K562 (cell line): ENCODE results near the gene TOMM70. TPM values are rescaled to one million over a fixed set of nuclear protein-coding genes. Genes with fewer than 3 reads are reported as not detected.
A peak's percentile ranks its signal among the peaks of the same experiment; 100 is the strongest.

ENCODE experiments used
- ATAC-seq: fragments of 200-7000 bp; cut with Tn5 transposase; 3 replicates; pipeline ENCODE4 v1.9.1; 2020; ENCODE audit warnings: moderate library complexity
- Bru-seq: library from RNA; stranded (reverse); fragments of 400-500 nt; gene quantifications from one replicate; lab custom pipeline; 2021; lab: Mats Ljungman, UMichigan
- BruChase-seq, 2 experiments: library from RNA; stranded (reverse); fragments of 400-500 nt; gene quantifications; one replicate each; lab custom pipeline; 2021; lab: Mats Ljungman, UMichigan
- BruUV-seq: library from RNA; stranded (reverse); fragments of 400-500 nt; replicated peaks from 2 replicates; lab custom pipeline; 2021; lab: Mats Ljungman, UMichigan
- CTCF ChIA-PET: fragments of 300-600 bp; formaldehyde crosslinking; extraction: SDS; loops from one replicate; lab custom pipeline; 2021; ENCODE audit warnings: low intra/inter-chr PET ratio; lab: Yijun Ruan, JAX
- POLR2A ChIA-PET: fragments of 300-600, 350-650 bp; sonication (Branson Sonifier 250); formaldehyde crosslinking; extraction: SDS; loops from one replicate; lab custom pipeline; 2021; ENCODE audit warnings: antibody characterized with exemption, inconsistent platforms; lab: Yijun Ruan, JAX
- DNase-seq, 4 experiments: peaks; one replicate each; pipeline versions ENCODE4 v3.0.0 to v3.0.0-alpha.2; 2011 to 2018; ENCODE audit warnings: low spot score in 3 of 4, mixed read lengths in 3 of 4; ENCODE audit errors: extremely low read depth in 1 of 4
- FAIRE-seq: peaks from 2 replicates; lab custom pipeline; 2011; peaks lifted over from hg19 to GRCh38; lab: Jason Lieb, UNC
- H2AFZ ChIP-seq: 2 replicates; pipeline ENCODE4 v1.6.0; 2011; ENCODE audit warnings: low read depth, low read length, control low read depth, inconsistent platforms
- H3K27ac ChIP-seq: fragments of 200-600 bp; 3 replicates; pipeline ENCODE4 v1.8.0; 2011; ENCODE audit warnings: low read depth, mild to moderate bottlenecking, control low read depth, inconsistent platforms, low read length, moderate library complexity, mixed read lengths; ENCODE audit errors: extremely low read depth
- H3K27me3 ChIP-seq, 2 experiments: fragments of 300-600 bp in 1 of 2; 2 replicates in 1 of 2; 3 replicates in 1 of 2; pipeline versions ENCODE4 v1.6.0 to v1.8.0; 2011; ENCODE audit warnings: inconsistent platforms in 2 of 2, low read length in 2 of 2, mild to moderate bottlenecking in 1 of 2, mixed read lengths in 1 of 2, moderate library complexity in 1 of 2; ENCODE audit not compliant: control insufficient read depth in 2 of 2, insufficient read depth in 2 of 2
- H3K36me3 ChIP-seq: fragments of 300-600 bp; 3 replicates; pipeline ENCODE4 v1.8.0; 2011; ENCODE audit warnings: mild to moderate bottlenecking, low read length, inconsistent platforms; ENCODE audit not compliant: control insufficient read depth, insufficient read depth
- H3K4me1 ChIP-seq, 2 experiments: fragments of 200-600 bp in 1 of 2; replicated peaks in 1 of 2; 2 replicates in 1 of 2; 3 replicates in 1 of 2; pipeline versions ENCODE4 v1.5.1 to v1.8.0; 2011; ENCODE audit warnings: inconsistent platforms in 2 of 2, low read length in 2 of 2, mild to moderate bottlenecking in 1 of 2, mixed read lengths in 1 of 2, moderate library complexity in 1 of 2; ENCODE audit not compliant: control insufficient read depth in 2 of 2, insufficient read depth in 2 of 2
- H3K4me2 ChIP-seq: 2 replicates; pipeline ENCODE4 v1.6.1; 2011; ENCODE audit warnings: low read length, control low read depth, inconsistent platforms, mixed read lengths; ENCODE audit not compliant: insufficient read depth
- H3K4me3 ChIP-seq: fragments of 200-600 bp; sonication (generic), shearing (Covaris generic); 2 replicates; pipeline ENCODE4 v1.5.1; 2016; ENCODE audit warnings: control low read depth, inconsistent platforms
- H3K79me2 ChIP-seq: fragments of 200-600 bp; 3 replicates; pipeline ENCODE4 v1.8.0; 2011; ENCODE audit warnings: low read length, inconsistent platforms; ENCODE audit not compliant: control insufficient read depth, insufficient read depth
- H3K9ac ChIP-seq, 2 experiments: 2 replicates each; pipeline versions ENCODE4 v1.6.0 to v1.6.1; 2011; ENCODE audit warnings: low read depth in 2 of 2, low read length in 2 of 2, control low read depth in 1 of 2, inconsistent platforms in 1 of 2, mild to moderate bottlenecking in 1 of 2, mixed read lengths in 1 of 2; ENCODE audit not compliant: insufficient read depth in 1 of 2
- H3K9me1 ChIP-seq: one replicate; pipeline ENCODE4 v1.6.0; 2011; ENCODE audit warnings: inconsistent platforms, mild to moderate bottlenecking, low read length, moderate library complexity; ENCODE audit not compliant: control insufficient read depth, insufficient read depth
- H3K9me3 ChIP-seq: replicated peaks from 2 replicates; pipeline ENCODE4 v1.5.1; 2011; ENCODE audit warnings: low read depth, low read length, inconsistent platforms; ENCODE audit not compliant: control insufficient read depth, insufficient read depth
- H4K20me1 ChIP-seq: replicated peaks from 2 replicates; pipeline ENCODE4 v1.6.1; 2011; ENCODE audit warnings: low read length, inconsistent platforms, mixed read lengths; ENCODE audit not compliant: control insufficient read depth, insufficient read depth
- BRCA1 ChIP-seq, 2 experiments: fragments of 450-650 bp in 1 of 2; sonication (generic) in 1 of 2; formaldehyde crosslinking in 1 of 2; IDR thresholded peaks; 2 replicates each; pipeline versions ENCODE4 v1.5.0 to v1.6.1; 2017 to 2020; ENCODE audit warnings: mild to moderate bottlenecking in 1 of 2, missing genetic modification reagents in 1 of 2
- EGR1 ChIP-seq: fragments of 450-650 bp; conservative IDR thresholded peaks from 2 replicates; pipeline ENCODE4 v1.6.1; 2017; ENCODE audit warnings: mild to moderate bottlenecking
- EP400 ChIP-seq: fragments of 450-650 bp; IDR thresholded peaks from 2 replicates; pipeline ENCODE4 v1.6.1; 2017; ENCODE audit warnings: antibody characterized with exemption, mild to moderate bottlenecking, moderate library complexity
- WGBS: fragments of 100-300 bp; shearing (Covaris generic); methylation state at CpG from one replicate; pipeline ENCODE4 v1.1.6; 2016; ENCODE audit warnings: low coverage, mixed read lengths; ENCODE audit not compliant: insufficient coverage; ENCODE audit errors: missing lambda C conversion rate; 5-methylcytosine and 5-hydroxymethylcytosine counted together
- in situ Hi-C: fragments of 300-500 bp; cut with MboI; formaldehyde crosslinking; loops from 4 replicates; pipeline ENCODE4 v1.15.0; 2018; ENCODE audit warnings: inconsistent platforms, mixed read lengths
- intact Hi-C: fragments of 100-400 bp; cut with micrococcal nuclease; formaldehyde crosslinking; loops from 2 replicates; pipeline ENCODE4 v1.14.2; 2022
- long read RNA-seq, 3 experiments: library from polyadenylated mRNA in 2 of 3; library from RNA in 1 of 3; unstranded in 2 of 3; stranded (forward) in 1 of 3; transcript quantifications; one replicate each; pipeline ENCODE4 v2.0.0, GENCODE V29; 2019 to 2022
- polyA minus RNA-seq, 3 experiments: library from RNA; depleted of rRNA, polyadenylated mRNA; stranded (reverse); fragments of >200 nt; gene quantifications; 2 replicates each; pipeline ENCODE4 v1.2.3, GENCODE V29; 2011
- polyA plus RNA-seq, 8 experiments: library from polyadenylated mRNA; depleted of rRNA in 4 of 8; stranded (reverse) in 5 of 8; unstranded in 3 of 8; fragments of >200 nt; fragmentation: Nextera tagmentation in 2 of 8; fragmentation: Illumina TruSeq in 1 of 8; extraction: Ambion mirVana in 2 of 8; extraction: Trizol in 1 of 8; gene quantifications; 2 replicates each; pipeline versions ENCODE4 v1.2.1 to v1.2.3, GENCODE V29; 2011 to 2014; ENCODE audit warnings: inconsistent platforms in 1 of 8, missing spikeins in 1 of 8
- total RNA-seq, 7 experiments: library from RNA; depleted of rRNA in 6 of 7; stranded (reverse); fragments of >200 nt in 6 of 7; fragmentation: Illumina TruSeq in 2 of 7; extraction: Trizol in 2 of 7; gene quantifications; 2 replicates each; pipeline versions ENCODE4 v1.2.1 to v1.2.3, GENCODE V29; 2011 to 2021; ENCODE audit warnings: low replicate concordance in 1 of 7
- TF ChIP-seq, protein P1 (sequence below), 2 experiments: fragments of 450-650 bp in 1 of 2; sonication (generic) in 1 of 2; formaldehyde crosslinking in 1 of 2; IDR thresholded peaks; 2 replicates each; pipeline versions ENCODE4 v1.7.1 to v1.9.0; 2016 to 2022; ENCODE audit warnings: inconsistent platforms in 1 of 2, mild to moderate bottlenecking in 1 of 2, missing genetic modification reagents in 1 of 2

TOMM70 gene
- 17.0 and 37.0 TPM in 2 replicates for total RNA-seq (2011; cell fraction: chromatin; rRNA removed; ENCODE audit: low replicate concordance)
- 9.8 and 12.0 TPM in 2 replicates for total RNA-seq (2011; cell fraction: nucleolus; rRNA removed)
- total RNA-seq (2011; cell fraction: nucleoplasm; rRNA removed): 21.0 and 32.6 TPM in 2 replicates
- 43.5 and 48.5 TPM in 2 replicates for total RNA-seq (2014; rRNA removed)
- total RNA-seq (2014; rRNA removed; fragmentation: Illumina TruSeq; extraction: Trizol): 75.6 and 87.7 TPM in 2 replicates
- total RNA-seq (2015; rRNA removed; fragmentation: Illumina TruSeq; extraction: Trizol): 64.0 and 70.7 TPM in 2 replicates
- total RNA-seq (2021): 54.9 and 55.1 TPM in 2 replicates
- 39.3 and 55.9 TPM in 2 replicates for polyA plus RNA-seq (2011; rRNA removed)
- 12.3 and 16.0 TPM in 2 replicates for polyA plus RNA-seq (2011; cell fraction: cytosol; rRNA removed)
- polyA plus RNA-seq (2011; cell fraction: nucleus; rRNA removed): 7.8 and 9.3 TPM in 2 replicates
- polyA plus RNA-seq (2012): 35.3 and 35.5 TPM in 2 replicates
- polyA plus RNA-seq (2014; fragmentation: Illumina TruSeq; extraction: Trizol): 54.9 and 65.0 TPM in 2 replicates
- polyA plus RNA-seq (2014; fragmentation: Nextera tagmentation; extraction: Ambion mirVana): 10 to 100 TPM; 17.5 to 22.3 TPM
- 48.0 and 48.8 TPM in 2 replicates for polyA plus RNA-seq (2014; rRNA removed)
- polyA minus RNA-seq (2011; rRNA and poly(A)+ RNA removed): 82.0 and 88.8 TPM in 2 replicates
- 31.5 and 37.6 TPM in 2 replicates for polyA minus RNA-seq (2011; cell fraction: cytosol; rRNA and poly(A)+ RNA removed)
- 9.7 and 15.9 TPM in 2 replicates for polyA minus RNA-seq (2011; cell fraction: nucleus; rRNA and poly(A)+ RNA removed)
- percentile 87 among the genes with signal in this experiment for Bru-seq, nascent RNA
- percentile 92 among the genes with signal in this experiment for BruChase-seq, experiment 1, labeled RNA remaining after a 2-hour chase
- BruChase-seq, experiment 2, labeled RNA remaining after a 6-hour chase: percentile 92 among the genes with signal in this experiment
- long read RNA-seq, experiment 1, full-length matches to known transcripts: 153 of 214 reads
- long read RNA-seq, experiment 1, partial matches to known transcripts: 58 of 214 reads
- long read RNA-seq, experiment 1, other reads (novel, unspliced or antisense): 3 of 214 reads
- long read RNA-seq, experiment 2, full-length matches to known transcripts: 19 of 66 reads
- long read RNA-seq, experiment 2, partial matches to known transcripts: 10 of 66 reads
- long read RNA-seq, experiment 2, other reads (novel, unspliced or antisense): 37 of 66 reads
- long read RNA-seq, experiment 3, full-length matches to known transcripts: 14 of 31 reads
- long read RNA-seq, experiment 3, partial matches to known transcripts: 10 of 31 reads
- long read RNA-seq, experiment 3, other reads (novel, unspliced or antisense): 7 of 31 reads

- peaks cover 25% of the 10 kb centered on the region; the same call in 2 of the 3 replicates for H3K36me3 ChIP-seq
- intact Hi-C loops (loop anchor here (5.0 to 10.0 kb wide), 4 partner anchors 51 to 1284 kb away; partner anchors contain the start of genes RPL24, TBC1D23 and TFG), in situ Hi-C loops (no loop called here)
- ChIA-PET POLR2A (interaction anchor here (0.6 to 2.3 kb wide), 26 partner anchors 9 to 533 kb away, joined by 3 to 18 read pairs (median 4); partner anchors contain the start of gene NIT2), CTCF (no interaction called here)
- H3K9me3 ChIP-seq: no peaks in the 10 kb centered on the region
- WGBS: under 1% methylated on average over 33 of the region's 64 CpGs
- BruUV-seq: no TSS peak
- DNase-seq (peak; percentile 75 to 96 (median 82)), FAIRE-seq (peak; percentile 98), ATAC-seq (peak; percentile 88)
- H3K9ac ChIP-seq: peak within 1 kb of the TSS; percentile 96 to 98
- H3K4me2 ChIP-seq: peak within 1 kb of the TSS; percentile 95
- H3K79me2 ChIP-seq: peaks cover 93% of the 10 kb centered on the region
- H3K9me1 ChIP-seq: no peaks in the 10 kb centered on the region
- peaks cover 0 to 3% of the 10 kb centered on the region in 2 experiments; a peak in 3 of 5 replicates for H3K4me1 ChIP-seq
- H3K27me3 ChIP-seq: no peaks in the 10 kb centered on the region
- peak within 1 kb of the TSS; percentile 98 for H3K27ac ChIP-seq
- H2AFZ ChIP-seq: peak within 1 kb of the TSS; percentile 96
- H4K20me1 ChIP-seq: peaks cover 2% of the 10 kb centered on the region; the same call in 1 of the 2 replicates
- H3K4me3 ChIP-seq: peak within 1 kb of the TSS; percentile 97
- TF ChIP-seq BRCA1 (IDR thresholded peaks at IDR 0.05): no peak
- TF ChIP-seq BRCA1 (CRISPR knock-in tag; IDR thresholded peaks at IDR 0.05): no peak
- peak; percentile 98 for TF ChIP-seq EP400
- TF ChIP-seq, protein P1, sequence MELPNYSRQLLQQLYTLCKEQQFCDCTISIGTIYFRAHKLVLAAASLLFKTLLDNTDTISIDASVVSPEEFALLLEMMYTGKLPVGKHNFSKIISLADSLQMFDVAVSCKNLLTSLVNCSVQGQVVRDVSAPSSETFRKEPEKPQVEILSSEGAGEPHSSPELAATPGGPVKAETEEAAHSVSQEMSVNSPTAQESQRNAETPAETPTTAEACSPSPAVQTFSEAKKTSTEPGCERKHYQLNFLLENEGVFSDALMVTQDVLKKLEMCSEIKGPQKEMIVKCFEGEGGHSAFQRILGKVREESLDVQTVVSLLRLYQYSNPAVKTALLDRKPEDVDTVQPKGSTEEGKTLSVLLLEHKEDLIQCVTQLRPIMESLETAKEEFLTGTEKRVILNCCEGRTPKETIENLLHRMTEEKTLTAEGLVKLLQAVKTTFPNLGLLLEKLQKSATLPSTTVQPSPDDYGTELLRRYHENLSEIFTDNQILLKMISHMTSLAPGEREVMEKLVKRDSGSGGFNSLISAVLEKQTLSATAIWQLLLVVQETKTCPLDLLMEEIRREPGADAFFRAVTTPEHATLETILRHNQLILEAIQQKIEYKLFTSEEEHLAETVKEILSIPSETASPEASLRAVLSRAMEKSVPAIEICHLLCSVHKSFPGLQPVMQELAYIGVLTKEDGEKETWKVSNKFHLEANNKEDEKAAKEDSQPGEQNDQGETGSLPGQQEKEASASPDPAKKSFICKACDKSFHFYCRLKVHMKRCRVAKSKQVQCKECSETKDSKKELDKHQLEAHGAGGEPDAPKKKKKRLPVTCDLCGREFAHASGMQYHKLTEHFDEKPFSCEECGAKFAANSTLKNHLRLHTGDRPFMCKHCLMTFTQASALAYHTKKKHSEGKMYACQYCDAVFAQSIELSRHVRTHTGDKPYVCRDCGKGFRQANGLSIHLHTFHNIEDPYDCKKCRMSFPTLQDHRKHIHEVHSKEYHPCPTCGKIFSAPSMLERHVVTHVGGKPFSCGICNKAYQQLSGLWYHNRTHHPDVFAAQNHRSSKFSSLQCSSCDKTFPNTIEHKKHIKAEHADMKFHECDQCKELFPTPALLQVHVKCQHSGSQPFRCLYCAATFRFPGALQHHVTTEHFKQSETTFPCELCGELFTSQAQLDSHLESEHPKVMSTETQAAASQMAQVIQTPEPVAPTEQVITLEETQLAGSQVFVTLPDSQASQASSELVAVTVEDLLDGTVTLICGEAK (IDR thresholded peaks at IDR 0.05): peak; percentile 95
- TF ChIP-seq, protein P1 (CRISPR knock-in tag; IDR thresholded peaks at IDR 0.05): no peak
- TF ChIP-seq EGR1: peak; percentile 100
Measured at GRCh38 chr3:100400780-100401673, at the start of gene TOMM70, which contains the start of gene LNP1. Gene TOMM70 (minus strand): TSS chr3:100401089. CDS start chr3:100400949, 140 bp downstream. Gene LNP1 (plus strand): TSS chr3:100401539. CDS start chr3:100429730, 28,191 bp downstream.
